GM13976 (cell line): Measurements from ENCODE around the gene ANK3.

Experiments used
- DNase-seq: peaks from one replicate; pipeline ENCODE4 v3.0.0; 2012; ENCODE audit warnings: low spot score
- CTCF ChIP-seq: IDR thresholded peaks from 2 replicates; pipeline ENCODE4 v1.5.1; 2012; ENCODE audit warnings: borderline replicate concordance, mild to moderate bottlenecking; ENCODE audit not compliant: insufficient read depth; ENCODE audit errors: extremely low read depth, missing control alignments, control extremely low read depth
- in situ Hi-C: fragments of 300-500 bp; cut with MboI; formaldehyde crosslinking; loops from one replicate; pipeline ENCODE4 v1.12.0; 2022; ENCODE audit warnings: low sequenced_read_pairs, mixed read lengths, inconsistent platforms; ENCODE audit not compliant: unreplicated experiment

ANK3 gene

GRCh38 chr10:60395711-60396110 lies 6.0 kb upstream of the ANK3 start:
- no peak for TF ChIP-seq CTCF
- no peak for DNase-seq
- in situ Hi-C loops, result no loop called here

- no peak for TF ChIP-seq CTCF
- no peak for DNase-seq
- in situ Hi-C loops, result no loop called here
Observed at GRCh38 chr10:60394446-60394845, 4.8 kb upstream of the ANK3 start.

GRCh38 chr10:60390224-60390626 lies 550 bp upstream of the ANK3 start:
- in situ Hi-C loops, result no loop called here
- no peak for DNase-seq
- TF ChIP-seq CTCF, result no peak

- DNase-seq, result no peak
Observed at GRCh38 chr10:60388709-60389301, 870 bp downstream of the ANK3 start.

GRCh38 chr10:60388116-60388625 lies 1.5 kb downstream of the ANK3 start:
- no peak for DNase-seq
- in situ Hi-C loops, result no loop called here
- TF ChIP-seq CTCF, result no peak

More at GRCh38 chr10:60388709-60389301, 870 bp downstream of the ANK3 start:
- in situ Hi-C loops, result no loop called here
- no peak for TF ChIP-seq CTCF

GRCh38 chr10:60387531-60387930 lies 2.1 kb downstream of the ANK3 start:
- in situ Hi-C loops, result no loop called here
- no peak for TF ChIP-seq CTCF
- no peak for DNase-seq
